Smooth muscle cell (in vitro differentiated cells): ENCODE results near the gene HCFC1. TPM values are rescaled to one million over a fixed set of nuclear protein-coding genes. Genes with fewer than 3 reads are reported as not detected.

ENCODE experiments used
- DNase-seq: peaks from one replicate; lab custom pipeline; 2025; ENCODE audit not compliant: unreplicated experiment; lab: John Stamatoyannopoulos, UW
- H2AFZ ChIP-seq: fragments of 200-600 bp; sonication (generic); 2 replicates; pipeline ENCODE4 v1.6.0; 2016; ENCODE audit warnings: antibody characterized with exemption, low read depth, mild to moderate bottlenecking
- H3F3A ChIP-seq: fragments of 200-600 bp; sonication (generic); 2 replicates; pipeline ENCODE4 v1.6.0; 2017; ENCODE audit warnings: antibody characterized with exemption, low read depth
- H3K27ac ChIP-seq: fragments of 200-600 bp; sonication (generic); 2 replicates; pipeline ENCODE4 v1.5.1; 2016; ENCODE audit warnings: low read depth, mild to moderate bottlenecking
- H3K27me3 ChIP-seq: fragments of 200-600 bp; sonication (generic); 2 replicates; pipeline ENCODE4 v1.6.1; 2016; ENCODE audit warnings: low read depth, mild to moderate bottlenecking
- H3K36me3 ChIP-seq: fragments of 200-600 bp; sonication (generic); 2 replicates; pipeline ENCODE4 v1.5.1; 2016; ENCODE audit warnings: low read depth
- H3K4me1 ChIP-seq: fragments of 200-600 bp; sonication (generic); 2 replicates; pipeline ENCODE4 v1.5.1; 2016; ENCODE audit warnings: low read depth
- H3K4me2 ChIP-seq: fragments of 200-600 bp; sonication (generic); 2 replicates; pipeline ENCODE4 v1.6.0; 2016; ENCODE audit warnings: mild to moderate bottlenecking
- H3K4me3 ChIP-seq: fragments of 200-600 bp; sonication (generic); 2 replicates; pipeline ENCODE4 v1.5.1; 2016; ENCODE audit warnings: mild to moderate bottlenecking
- H3K79me2 ChIP-seq: fragments of 200-600 bp; sonication (generic); 2 replicates; pipeline ENCODE4 v1.6.0; 2016; ENCODE audit warnings: low read depth, mild to moderate bottlenecking
- H3K9ac ChIP-seq: fragments of 200-600 bp; sonication (generic); 2 replicates; pipeline ENCODE4 v1.6.0; 2016; ENCODE audit warnings: low read depth
- H3K9me3 ChIP-seq: fragments of 200-600 bp; sonication (generic); replicated peaks from 2 replicates; pipeline ENCODE4 v1.5.1; 2016; ENCODE audit warnings: low read depth
- H4K20me1 ChIP-seq: fragments of 200-600 bp; sonication (generic); 2 replicates; pipeline ENCODE4 v1.6.0; 2016; ENCODE audit warnings: low read depth
- CTCF ChIP-seq: fragments of 200-600 bp; sonication (generic); IDR thresholded peaks from 2 replicates; pipeline ENCODE4 v1.5.1; 2017; ENCODE audit warnings: borderline replicate concordance, mild to moderate bottlenecking, antibody characterized with exemption; ENCODE audit not compliant: insufficient read depth, poor library complexity, severe bottlenecking
- WGBS: methylation state at CpG from one replicate; pipeline ENCODE4 v1.1.7; 2016; ENCODE audit warnings: low lambda C conversion rate; 5-methylcytosine and 5-hydroxymethylcytosine counted together
- polyA plus RNA-seq: library from polyadenylated mRNA; unstranded; fragments of >200 nt; fragmentation: Nextera tagmentation; extraction: Ambion mirVana; gene quantifications from 2 replicates; pipeline ENCODE4 v1.2.1, GENCODE V29; 2016
- total RNA-seq: library from RNA; depleted of rRNA; stranded (reverse); fragments of >200 nt; gene quantifications from 2 replicates; pipeline ENCODE4 v1.2.3, GENCODE V29; 2014

HCFC1 gene
- total and polyA plus RNA-seq, 2 experiments from 2014 or later = 22.8 to 23.3 TPM

GRCh38 chrX:153932220-153932915, 39.2 kb downstream of the HCFC1 start:
- Histone ChIP-seq H2AFZ (no peak overlapping the region), H3K4me3 (no peak overlapping the region), H3K36me3 (no peaks in the 10 kb centered on the region), H3K27ac (no peak overlapping the region), H3K4me2 (no peak overlapping the region), H3K9me3 (no peaks in the 10 kb centered on the region), H3K79me2 (peaks cover 9% of the 10 kb centered on the region), H4K20me1 (peaks cover 5% of the 10 kb centered on the region), H3K9ac (no peak overlapping the region), H3K27me3 (no peaks in the 10 kb centered on the region), H3F3A (no peaks in the 10 kb centered on the region), H3K4me1 (no peaks in the 10 kb centered on the region)
- DNase-seq = no peak
- no peak for TF ChIP-seq CTCF
- WGBS = 88% methylated on average over 13 of the region's 13 CpGs

GRCh38 chrX:153931748-153932147, 39.9 kb downstream of the HCFC1 start:
- Histone ChIP-seq H3K27me3 (no peaks in the 10 kb centered on the region), H3K9ac (no peak overlapping the region), H3K36me3 (no peaks in the 10 kb centered on the region), H3K27ac (no peak overlapping the region), H2AFZ (no peak overlapping the region), H3K4me1 (no peaks in the 10 kb centered on the region), H3K79me2 (peaks cover 9% of the 10 kb centered on the region), H3K4me3 (no peak overlapping the region), H3K4me2 (no peak overlapping the region), H3F3A (no peaks in the 10 kb centered on the region), H3K9me3 (no peaks in the 10 kb centered on the region), H4K20me1 (peaks cover 5% of the 10 kb centered on the region)
- TF ChIP-seq CTCF = no peak
- WGBS = 86% methylated on average over 13 of the region's 13 CpGs
- no peak for DNase-seq

GRCh38 chrX:153931151-153931550, 40.5 kb downstream of the HCFC1 start:
- no peak for TF ChIP-seq CTCF
- WGBS = 90% methylated on average over 8 of the region's 8 CpGs
- no peak overlapping the region for H2AFZ ChIP-seq
- H3K4me3 ChIP-seq = no peak overlapping the region
- H3K36me3 ChIP-seq = no peaks in the 10 kb centered on the region
- H3K9ac ChIP-seq = no peak overlapping the region
- H4K20me1 ChIP-seq = peaks cover 5% of the 10 kb centered on the region
- H3K27ac ChIP-seq = no peak overlapping the region
- no peaks in the 10 kb centered on the region for H3F3A ChIP-seq
- no peaks in the 10 kb centered on the region for H3K4me1 ChIP-seq
- no peaks in the 10 kb centered on the region for H3K27me3 ChIP-seq
- H3K9me3 ChIP-seq = no peaks in the 10 kb centered on the region
- peaks cover 9% of the 10 kb centered on the region for H3K79me2 ChIP-seq
- no peak overlapping the region for H3K4me2 ChIP-seq
- no peak for DNase-seq
